ENCODE measurements around the gene CREB3L4. TPM values are rescaled to one million over a fixed set of nuclear protein-coding genes. Genes with fewer than 3 reads are reported as not detected.

The CREB3L4 gene
- total RNA-seq, result 15.2 TPM

DNA sequence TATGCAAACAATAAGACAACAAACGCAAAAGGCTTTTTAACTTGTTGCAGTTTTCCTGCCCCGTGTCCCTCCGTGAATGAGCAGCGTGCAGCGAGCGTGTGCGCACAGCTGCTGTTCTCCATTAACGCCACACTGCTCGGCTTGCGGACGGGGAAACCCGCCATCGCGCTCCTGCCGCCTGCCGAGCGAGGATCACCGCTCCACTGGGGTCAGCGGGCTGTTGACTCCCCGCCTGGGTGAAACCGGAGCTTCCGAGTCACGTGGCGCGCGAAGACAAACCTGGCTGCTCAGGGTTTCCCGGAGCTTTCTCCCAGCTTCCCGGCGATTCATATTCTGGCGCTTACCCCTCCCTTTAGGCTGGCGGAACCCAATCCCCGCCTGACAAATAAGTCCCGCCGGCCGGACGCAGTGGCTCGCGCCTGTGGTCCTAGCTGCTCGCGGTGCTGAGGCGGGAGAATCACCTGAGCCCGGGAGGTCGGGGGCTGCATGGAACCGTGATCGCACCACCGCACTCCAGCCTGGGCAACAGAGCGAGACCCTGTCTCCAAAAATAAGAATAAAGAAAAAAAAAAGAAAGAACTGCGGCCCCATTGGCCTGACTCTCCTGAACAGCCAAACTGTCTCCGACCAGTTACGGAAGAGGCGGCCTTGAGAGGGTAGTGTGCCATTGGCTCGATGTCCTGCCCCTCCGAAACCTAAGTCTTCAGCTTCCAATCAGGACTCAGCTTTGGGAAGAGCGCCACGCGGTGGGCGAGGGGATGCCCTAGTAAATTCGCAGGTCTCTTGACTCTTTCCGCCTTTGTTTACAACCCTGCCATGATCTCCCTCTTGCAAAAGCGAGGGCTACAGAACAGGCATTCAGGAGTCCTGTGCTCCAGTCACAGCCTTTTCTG, at the start of gene CREB3L4:
TSS of gene CREB3L4 (plus strand) at position 796 of the 893 bp plus-strand sequence. CDS start 624 bp downstream, outside the sequence.
- Histone ChIP-seq H3K27me3 (no peaks in the 10 kb centered on the region), H3K27ac (peak within 1 kb of the TSS; percentile 93), H3K4me3 (peak within 1 kb of the TSS; percentile 63 to 65), H3K4me1 (peaks cover 52% of the 10 kb centered on the region), H3K9me3 (no peaks in the 10 kb centered on the region), H3K36me3 (no peaks in the 10 kb centered on the region)
- TF ChIP-seq CTCF (IDR thresholded peaks at IDR 0.05), result peak in 2 of 3 experiments; percentile 16 to 31
- TF ChIP-seq POLR2AphosphoS5 (IDR thresholded peaks at IDR 0.05; ENCODE audit: insufficient read depth in 1 of 2, low read depth in 1 of 2), result peak; percentile 87 to 95
- peak in 1 of 2 donors; percentile 58 for TF ChIP-seq POLR2A (IDR thresholded peaks at IDR 0.05)
- peak in 1 of 2 donors; percentile 96 for DNase-seq (ENCODE audit: extremely low spot score in 2 of 2)
- intact Hi-C loops (cut with DNase I), result no loop called here

DNA sequence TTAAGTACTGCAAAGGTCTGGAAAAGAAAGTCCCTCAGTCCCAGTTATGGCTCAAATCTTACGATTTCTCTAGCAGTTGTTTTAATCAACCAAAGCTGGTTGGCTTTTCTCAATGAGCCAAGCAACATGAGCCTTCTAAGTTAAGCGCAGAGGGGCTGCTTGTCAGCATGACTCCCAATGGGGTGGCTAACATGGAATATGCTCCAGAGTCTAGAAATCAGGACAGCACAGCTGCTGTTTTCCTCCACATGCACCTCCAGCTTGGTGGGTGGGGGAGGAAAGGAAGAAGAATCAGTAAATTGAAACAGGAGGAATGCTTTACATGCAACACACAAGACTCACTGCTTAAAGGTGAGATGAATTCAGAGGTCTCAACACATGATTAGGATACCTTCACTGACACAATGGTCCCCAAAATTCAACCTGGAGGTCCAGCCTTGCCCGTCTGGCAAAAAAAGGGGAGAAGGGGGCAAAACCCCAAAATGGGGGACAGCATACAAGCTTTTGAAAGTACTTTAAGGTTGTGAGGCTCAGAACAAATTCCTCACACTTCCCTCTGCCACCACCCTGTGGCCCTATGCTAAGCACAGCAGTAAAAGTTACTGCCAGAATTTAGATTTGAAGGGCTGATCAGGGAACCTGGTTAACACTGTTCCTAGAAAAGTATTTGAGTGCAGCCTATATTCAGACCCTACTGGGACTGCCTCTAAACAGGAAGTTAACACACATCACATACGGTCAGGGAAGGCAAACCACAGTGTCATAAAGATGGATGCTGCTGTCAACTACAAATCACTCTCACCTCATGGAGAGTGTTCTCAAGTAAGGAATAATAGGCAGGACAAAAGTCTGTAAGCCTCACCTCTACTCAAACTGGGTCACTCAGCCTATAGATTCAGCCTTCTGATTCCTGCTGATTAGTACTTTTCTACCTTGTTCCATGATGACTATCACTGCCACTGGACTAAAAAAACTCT, 47.5 kb upstream of the CREB3L4 start:
- Histone ChIP-seq H3K9me3 (no peaks in the 10 kb centered on the region), H3K27ac (peak overlapping the region; percentile 25), H3K27me3 (no peaks in the 10 kb centered on the region), H3K4me1 (peaks cover 52% of the 10 kb centered on the region), H3K4me3 (no peak overlapping the region), H3K36me3 (no peaks in the 10 kb centered on the region)
- intact Hi-C loops (cut with DNase I), result no loop called here
- DNase-seq (ENCODE audit: extremely low spot score in 2 of 2), result no peak
- TF ChIP-seq CTCF (IDR thresholded peaks at IDR 0.05), result no peak
- TF ChIP-seq POLR2AphosphoS5 (IDR thresholded peaks at IDR 0.05; ENCODE audit: insufficient read depth in 1 of 2, low read depth in 1 of 2), result no peak
- no peak for TF ChIP-seq POLR2A (IDR thresholded peaks at IDR 0.05)

GRCh38 chr1:153921080-153921802, 46.5 kb upstream of the CREB3L4 start:
- no peaks in the 10 kb centered on the region for H3K36me3 ChIP-seq
- H3K4me3 ChIP-seq, result peak overlapping the region; percentile 89 to 97
- H3K4me1 ChIP-seq, result peaks cover 51% of the 10 kb centered on the region
- H3K27ac ChIP-seq, result peak overlapping the region; percentile 97
- no peak for DNase-seq (ENCODE audit: extremely low spot score in 2 of 2)
- intact Hi-C loops (cut with DNase I), result no loop called here
- no peaks in the 10 kb centered on the region for H3K27me3 ChIP-seq
- TF ChIP-seq POLR2A (IDR thresholded peaks at IDR 0.05), result no peak
- no peak for TF ChIP-seq POLR2AphosphoS5 (IDR thresholded peaks at IDR 0.05; ENCODE audit: insufficient read depth in 1 of 2, low read depth in 1 of 2)
- no peak for TF ChIP-seq CTCF (IDR thresholded peaks at IDR 0.05)
- H3K9me3 ChIP-seq, result no peaks in the 10 kb centered on the region

GRCh38 chr1:153921803-153922075, 46.0 kb upstream of the CREB3L4 start:
- Histone ChIP-seq H3K9me3 (no peaks in the 10 kb centered on the region), H3K4me3 (peak overlapping the region; percentile 89 to 97), H3K4me1 (peaks cover 51% of the 10 kb centered on the region), H3K27ac (peak overlapping the region; percentile 97), H3K27me3 (no peaks in the 10 kb centered on the region), H3K36me3 (no peaks in the 10 kb centered on the region)
- intact Hi-C loops (cut with DNase I), result no loop called here
- no peak for DNase-seq (ENCODE audit: extremely low spot score in 2 of 2)
- no peak for TF ChIP-seq CTCF (IDR thresholded peaks at IDR 0.05)
